Osteocyte (in vitro differentiated cells): ENCODE measurements around the gene COL27A1. TPM values are rescaled to one million over a fixed set of nuclear protein-coding genes. Genes with fewer than 3 reads are reported as not detected.

ENCODE experiments used
- DNase-seq: peaks from one replicate; pipeline ENCODE4 v3.0.0; 2021; ENCODE audit warnings: mixed read lengths; ENCODE audit not compliant: unreplicated experiment; ENCODE audit errors: extremely low spot score
- H3K27ac Mint-ChIP-seq: one replicate; pipeline ENCODE4 v1.8.0; 2021; ENCODE audit warnings: mild to moderate bottlenecking, mixed read lengths; ENCODE audit not compliant: unreplicated experiment
- H3K27me3 Mint-ChIP-seq: one replicate; pipeline ENCODE4 v1.8.0; 2021; ENCODE audit warnings: mixed read lengths; ENCODE audit not compliant: unreplicated experiment
- H3K36me3 Mint-ChIP-seq: one replicate; pipeline ENCODE4 v1.8.0; 2021; ENCODE audit warnings: mixed read lengths; ENCODE audit not compliant: unreplicated experiment
- H3K4me1 Mint-ChIP-seq: one replicate; pipeline ENCODE4 v1.8.0; 2021; ENCODE audit warnings: mixed read lengths; ENCODE audit not compliant: unreplicated experiment
- H3K4me3 Mint-ChIP-seq: one replicate; pipeline ENCODE4 v1.8.0; 2021; ENCODE audit warnings: mild to moderate bottlenecking, moderate library complexity, mixed read lengths; ENCODE audit not compliant: unreplicated experiment
- H3K9me3 Mint-ChIP-seq: one replicate; pipeline ENCODE4 v1.8.0; 2021; ENCODE audit warnings: mixed read lengths; ENCODE audit not compliant: unreplicated experiment
- total RNA-seq: library from RNA; stranded (reverse); gene quantifications from 2 replicates; pipeline ENCODE4 v1.2.1, GENCODE V29; 2021
- TF ChIP-seq, protein P1 (sequence below): fragments of 200-600 bp; sonication (generic); IDR thresholded peaks from 2 replicates; pipeline ENCODE4 v1.5.0; 2021; ENCODE audit warnings: antibody characterized with exemption, mild to moderate bottlenecking, moderate library complexity

The COL27A1 gene
- total RNA-seq, 1 donor from 2014 or later, result 44.4 TPM

DNA sequence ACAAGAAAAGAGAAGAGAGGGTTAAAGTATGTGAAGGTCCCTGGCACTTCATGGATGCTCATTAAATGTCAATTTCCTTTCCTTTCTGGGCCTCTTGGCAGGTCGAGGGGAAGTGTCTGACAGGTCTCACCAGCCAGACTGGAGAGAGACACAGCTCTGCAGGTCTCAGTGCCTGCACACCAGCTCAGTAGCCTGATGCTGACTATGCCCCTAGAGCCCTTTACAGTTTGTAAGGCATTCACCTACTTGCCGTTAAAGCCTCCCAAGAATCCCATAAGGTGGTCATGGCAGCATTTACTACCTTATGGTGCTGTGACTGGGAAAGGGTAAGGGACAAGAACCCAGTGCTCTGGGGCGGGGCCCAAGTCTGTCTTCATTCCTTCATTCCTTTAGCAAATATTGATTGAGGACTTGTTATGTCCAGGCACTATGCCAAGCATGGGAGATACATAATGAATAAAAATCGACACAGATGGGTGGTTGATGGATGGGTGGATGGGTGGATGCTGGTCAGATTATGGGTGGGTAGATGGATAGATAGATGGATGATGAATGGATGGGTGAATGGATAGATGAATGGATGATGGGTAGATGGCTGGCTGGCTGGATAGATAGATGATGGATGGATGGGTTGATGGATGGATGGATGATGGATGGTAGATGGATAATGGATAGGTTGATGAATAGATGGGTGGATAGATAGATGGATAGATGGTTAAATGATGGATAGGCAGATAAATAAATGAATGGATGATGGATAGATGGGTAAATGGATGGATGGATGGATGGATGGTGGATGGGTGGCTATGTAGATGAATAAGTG lies 34.9 kb upstream of the COL27A1 start:
- Mint-ChIP-seq H3K9me3 (no peaks in the 10 kb centered on the region), H3K27ac (no peak overlapping the region), H3K36me3 (no peaks in the 10 kb centered on the region), H3K27me3 (peaks cover 38% of the 10 kb centered on the region), H3K4me1 (peaks cover 3% of the 10 kb centered on the region), H3K4me3 (no peak overlapping the region)
- no peak for DNase-seq
- TF ChIP-seq, protein P1, sequence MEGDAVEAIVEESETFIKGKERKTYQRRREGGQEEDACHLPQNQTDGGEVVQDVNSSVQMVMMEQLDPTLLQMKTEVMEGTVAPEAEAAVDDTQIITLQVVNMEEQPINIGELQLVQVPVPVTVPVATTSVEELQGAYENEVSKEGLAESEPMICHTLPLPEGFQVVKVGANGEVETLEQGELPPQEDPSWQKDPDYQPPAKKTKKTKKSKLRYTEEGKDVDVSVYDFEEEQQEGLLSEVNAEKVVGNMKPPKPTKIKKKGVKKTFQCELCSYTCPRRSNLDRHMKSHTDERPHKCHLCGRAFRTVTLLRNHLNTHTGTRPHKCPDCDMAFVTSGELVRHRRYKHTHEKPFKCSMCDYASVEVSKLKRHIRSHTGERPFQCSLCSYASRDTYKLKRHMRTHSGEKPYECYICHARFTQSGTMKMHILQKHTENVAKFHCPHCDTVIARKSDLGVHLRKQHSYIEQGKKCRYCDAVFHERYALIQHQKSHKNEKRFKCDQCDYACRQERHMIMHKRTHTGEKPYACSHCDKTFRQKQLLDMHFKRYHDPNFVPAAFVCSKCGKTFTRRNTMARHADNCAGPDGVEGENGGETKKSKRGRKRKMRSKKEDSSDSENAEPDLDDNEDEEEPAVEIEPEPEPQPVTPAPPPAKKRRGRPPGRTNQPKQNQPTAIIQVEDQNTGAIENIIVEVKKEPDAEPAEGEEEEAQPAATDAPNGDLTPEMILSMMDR, result no peak

DNA sequence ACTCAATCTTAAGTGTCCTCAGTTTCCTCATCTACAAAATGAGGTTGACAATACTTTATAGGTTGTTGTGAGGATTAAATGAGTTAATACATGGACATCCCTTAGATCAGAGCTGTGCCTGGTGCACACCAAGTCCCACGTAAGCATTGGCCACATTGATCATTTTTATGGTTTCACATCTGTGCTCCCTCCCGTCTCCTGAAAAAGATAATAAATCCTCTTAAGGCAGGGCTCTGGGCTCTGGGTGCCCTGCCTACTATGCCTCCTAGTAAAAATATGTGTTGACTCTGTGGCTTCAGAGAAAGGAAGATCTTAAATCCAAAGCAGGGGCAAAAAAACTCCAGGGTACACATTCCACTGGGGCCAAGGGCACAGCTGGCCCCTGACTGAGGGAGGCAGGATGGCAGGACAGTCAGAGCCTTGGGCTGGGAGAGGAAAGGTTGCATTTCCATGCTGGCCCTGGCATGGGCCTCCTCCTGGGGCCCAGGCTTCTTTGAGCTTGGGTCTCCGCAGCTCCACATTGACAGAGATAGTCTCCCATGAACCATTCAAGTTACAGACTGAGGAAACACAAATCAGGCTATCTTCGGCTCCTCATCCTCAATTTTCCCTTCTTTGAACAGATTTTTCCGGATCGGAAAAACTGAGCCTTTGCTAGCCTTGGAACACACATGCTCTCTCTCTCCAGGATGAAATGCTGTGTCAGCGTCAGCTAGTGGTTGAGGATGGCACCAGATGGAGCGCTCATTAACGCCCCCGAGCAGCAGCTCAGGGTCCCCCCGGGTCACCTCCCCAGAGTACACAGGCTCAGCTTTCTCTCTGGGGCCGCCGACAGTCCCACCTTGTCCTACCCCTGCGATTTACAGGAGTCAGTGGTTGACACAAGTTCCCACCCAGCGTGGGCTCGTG lies 33.9 kb upstream of the COL27A1 start:
- DNase-seq, result no peak
- no peak overlapping the region for H3K27ac Mint-ChIP-seq
- no peaks in the 10 kb centered on the region for H3K9me3 Mint-ChIP-seq
- TF ChIP-seq, protein P1, result no peak
- peaks cover 3% of the 10 kb centered on the region for H3K4me1 Mint-ChIP-seq
- no peak overlapping the region for H3K4me3 Mint-ChIP-seq
- H3K27me3 Mint-ChIP-seq, result peaks cover 33% of the 10 kb centered on the region
- no peaks in the 10 kb centered on the region for H3K36me3 Mint-ChIP-seq

DNA sequence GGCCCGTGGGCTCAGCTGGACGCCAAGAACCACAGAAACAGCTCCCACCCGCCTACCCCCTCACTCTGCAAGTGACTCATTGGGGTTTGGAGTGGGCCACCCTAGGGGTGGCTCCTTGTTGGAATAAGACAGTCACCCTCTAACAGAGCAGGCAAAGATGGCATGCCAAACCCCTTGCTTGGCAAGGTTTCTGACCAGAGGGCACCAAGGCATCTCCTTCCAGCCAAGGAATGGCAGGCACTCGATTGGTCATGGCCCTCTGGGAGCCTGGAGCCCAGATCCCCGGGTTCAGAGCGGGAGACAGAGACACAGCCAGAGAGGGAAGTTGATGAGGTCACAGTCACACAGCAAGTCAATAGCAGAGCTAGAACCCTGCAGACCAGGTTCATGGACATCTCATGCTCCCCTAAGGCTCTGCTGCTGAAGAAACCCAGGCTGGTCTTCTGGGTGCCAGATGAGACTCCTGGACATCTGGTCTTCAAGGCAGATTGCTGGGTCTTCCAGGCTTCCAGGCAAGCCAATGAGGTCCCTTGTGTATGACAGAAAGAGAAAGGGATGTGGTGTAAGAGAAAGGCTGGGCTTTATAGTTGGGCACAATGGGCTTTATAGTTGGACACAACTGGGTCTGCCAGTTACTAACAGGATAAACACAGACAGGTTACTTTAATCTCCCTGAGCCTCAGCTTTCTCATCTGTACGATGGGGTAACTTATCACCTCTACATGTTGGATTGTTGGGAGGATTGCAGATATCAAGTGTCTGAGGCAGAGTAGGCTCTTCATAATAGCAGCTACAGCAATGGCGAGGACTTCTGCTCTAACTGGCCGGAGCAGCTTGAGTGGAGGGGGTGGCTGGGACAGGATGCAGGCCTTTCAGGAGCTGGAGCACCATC lies 33.0 kb upstream of the COL27A1 start:
- Mint-ChIP-seq H3K4me3 (no peak overlapping the region), H3K36me3 (no peaks in the 10 kb centered on the region), H3K9me3 (no peaks in the 10 kb centered on the region), H3K27me3 (peaks cover 28% of the 10 kb centered on the region), H3K4me1 (peaks cover 3% of the 10 kb centered on the region), H3K27ac (no peak overlapping the region)
- TF ChIP-seq, protein P1, result no peak
- no peak for DNase-seq

DNA sequence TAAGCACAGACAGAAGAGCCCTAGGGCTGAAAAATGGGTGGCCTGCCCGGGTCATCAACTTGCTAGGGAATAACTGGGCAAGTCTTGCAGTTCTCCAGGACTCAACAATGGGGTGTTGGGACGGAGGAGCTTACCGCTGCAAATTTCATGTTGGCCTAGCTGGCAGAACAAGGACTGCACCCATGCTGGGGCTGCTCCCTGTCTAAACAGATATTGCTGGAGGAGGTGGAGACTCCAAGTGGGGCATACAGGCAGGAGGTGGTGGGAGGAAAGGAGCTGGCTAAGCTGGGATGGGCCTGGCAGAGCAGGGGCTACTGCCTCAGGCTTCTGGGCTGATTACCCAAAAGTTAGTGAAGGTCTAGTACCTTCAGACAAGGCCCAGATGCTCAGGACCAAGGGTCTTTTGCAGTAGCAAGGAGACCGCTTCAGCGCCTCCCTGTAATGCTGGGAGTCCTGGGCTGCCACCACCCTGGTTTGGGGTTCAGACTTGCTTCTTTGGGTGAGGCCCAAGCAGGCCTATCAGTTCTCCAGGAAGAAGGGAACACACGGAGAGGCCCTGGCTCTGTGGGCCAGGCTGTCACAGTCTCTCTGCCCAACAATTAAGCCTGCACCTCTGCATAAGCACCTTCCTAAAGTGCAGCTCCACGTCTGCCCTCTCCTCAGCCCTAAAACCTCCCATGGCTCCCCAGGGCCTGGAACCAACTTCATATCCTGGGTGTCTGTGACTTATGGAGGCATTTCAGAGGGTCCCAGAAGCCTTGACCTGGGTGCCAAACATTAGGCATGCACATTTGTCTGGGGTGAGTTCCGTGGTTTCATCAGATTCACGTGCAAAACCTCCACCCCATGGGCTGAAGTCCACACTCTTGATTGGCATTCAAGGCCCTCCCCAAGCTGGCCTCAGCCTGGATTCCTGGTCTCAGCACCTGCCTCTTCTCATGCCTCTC lies 32.0 kb upstream of the COL27A1 start:
- Mint-ChIP-seq H3K27ac (no peak overlapping the region), H3K27me3 (peaks cover 20% of the 10 kb centered on the region), H3K4me3 (no peak overlapping the region), H3K9me3 (no peaks in the 10 kb centered on the region), H3K36me3 (no peaks in the 10 kb centered on the region), H3K4me1 (peaks cover 3% of the 10 kb centered on the region)
- no peak for DNase-seq
- TF ChIP-seq, protein P1, result no peak
